TTC549 (cell line): ENCODE results near the gene LRMDA.
A peak's percentile ranks its signal among the peaks of the same experiment; 100 is the strongest.

Experiments
- FAIRE-seq: peaks from 2 replicates; lab custom pipeline; 2012; peaks lifted over from hg19 to GRCh38; lab: Jason Lieb, UNC

LRMDA gene

GRCh38 chr10:75402486-75403143, 28.8 kb upstream of the LRMDA start:
- FAIRE-seq, result peak; percentile 9

DNA sequence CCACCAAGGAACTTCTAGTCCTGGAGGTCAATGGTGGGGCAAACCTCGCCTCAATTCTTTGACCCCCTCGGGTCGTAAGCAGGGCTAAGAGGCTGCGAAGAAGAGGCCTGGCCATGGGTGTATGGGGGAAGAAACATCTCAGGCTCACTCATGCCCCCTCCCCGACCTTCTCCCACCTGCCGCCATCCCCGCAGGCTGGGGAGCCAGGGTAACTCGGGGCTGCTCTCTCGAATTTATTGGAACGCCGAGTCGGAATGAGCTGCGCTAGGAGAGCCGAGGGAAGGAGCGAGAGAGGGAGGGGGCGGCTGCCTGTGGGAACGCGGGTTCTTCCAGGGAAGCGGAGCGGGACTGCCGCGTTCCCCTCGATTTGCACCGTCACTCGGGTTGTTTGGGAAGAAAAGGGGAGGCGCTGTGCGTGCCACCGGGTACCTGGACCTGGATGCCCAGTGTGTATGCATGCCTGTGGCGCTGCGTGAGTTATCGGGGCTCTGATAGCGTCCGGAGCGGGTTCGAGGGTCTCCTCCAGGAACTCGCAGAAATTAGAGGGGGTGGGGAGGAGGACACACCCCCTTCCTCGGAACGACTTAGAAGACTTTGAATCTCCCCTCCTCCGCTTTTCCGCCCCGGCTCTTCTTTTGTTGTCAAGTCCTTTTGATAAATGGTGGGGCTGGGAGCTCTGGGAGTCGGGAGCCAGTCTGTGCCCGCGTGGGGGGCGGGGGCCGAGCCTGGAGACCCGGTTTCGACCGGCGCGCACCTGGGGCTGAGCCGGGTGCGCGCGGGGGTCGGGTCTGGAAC, 28.1 kb upstream of the LRMDA start:
- FAIRE-seq, result no peak

DNA sequence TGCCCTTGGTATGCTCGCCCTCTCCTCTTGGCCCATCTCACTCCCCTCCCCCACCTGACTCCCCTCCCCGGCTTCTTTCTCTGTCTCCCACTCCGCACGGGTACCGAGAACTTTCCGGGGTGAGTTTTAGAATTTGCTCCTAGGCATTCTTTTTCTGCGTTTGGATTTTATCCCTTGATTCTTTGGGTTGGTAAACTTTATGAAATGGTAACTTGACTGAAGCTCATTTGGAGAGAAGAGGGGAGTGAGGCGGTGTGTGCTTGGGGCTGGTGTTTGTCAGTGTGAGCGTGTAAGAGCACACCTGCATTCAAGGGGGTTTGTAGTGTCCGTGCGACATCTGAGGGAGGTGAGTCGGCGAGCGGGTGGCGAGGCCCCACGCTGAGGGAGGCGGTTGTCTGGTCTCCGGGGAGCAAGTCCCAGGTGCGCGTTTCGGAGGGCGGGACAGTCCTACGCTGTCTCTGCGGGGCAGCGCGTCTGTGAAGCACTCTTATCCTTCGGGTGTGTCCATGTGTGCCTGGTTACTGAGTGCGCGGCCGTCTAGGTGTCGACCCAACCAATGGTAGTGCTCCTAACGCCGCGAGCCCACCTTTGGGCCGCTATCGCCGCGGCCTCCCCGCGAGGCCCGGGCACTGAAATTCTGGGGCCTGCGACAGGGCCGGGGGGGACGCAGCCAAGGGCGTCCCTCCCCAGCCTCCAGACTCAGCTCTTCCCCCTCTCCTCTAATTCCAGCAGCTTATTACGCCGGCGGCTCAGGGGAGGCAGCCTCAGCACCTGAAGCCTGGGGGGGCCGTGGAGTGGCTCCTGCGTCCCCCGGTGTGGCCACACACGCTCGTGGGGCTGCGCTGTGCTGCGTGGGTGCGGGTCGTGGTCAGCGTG, 27.2 kb upstream of the LRMDA start:
- FAIRE-seq, result no peak

GRCh38 chr10:75404815-75405597, 26.4 kb upstream of the LRMDA start:
- FAIRE-seq, result no peak

GRCh38 chr10:75405598-75406461, 25.6 kb upstream of the LRMDA start:
- no peak for FAIRE-seq

- FAIRE-seq, result no peak
Measured at GRCh38 chr10:75406462-75407223, 24.8 kb upstream of the LRMDA start.

- no peak for FAIRE-seq
Measured at GRCh38 chr10:75407224-75407712, 24.2 kb upstream of the LRMDA start.

GRCh38 chr10:75407713-75408508, 23.5 kb upstream of the LRMDA start:
- FAIRE-seq, result no peak

DNA sequence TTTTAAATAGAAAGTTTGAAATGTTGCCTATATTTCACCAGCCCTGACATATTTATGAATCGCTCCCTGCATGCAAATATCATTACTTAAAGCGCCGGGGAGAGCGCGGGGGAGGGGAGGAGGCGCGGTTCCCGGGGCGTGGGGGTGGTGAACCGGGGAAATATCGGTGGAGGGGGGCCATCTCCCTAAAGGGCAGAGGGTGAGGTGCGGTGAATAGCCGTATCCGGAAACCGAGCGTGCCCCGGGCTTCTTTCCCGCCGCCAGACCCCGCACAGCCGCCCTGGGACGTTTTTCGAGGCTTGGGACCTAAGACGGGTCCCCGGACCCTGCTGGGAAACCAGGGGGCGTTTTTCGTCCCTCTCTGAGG, 22.9 kb upstream of the LRMDA start:
- FAIRE-seq, result no peak

DNA sequence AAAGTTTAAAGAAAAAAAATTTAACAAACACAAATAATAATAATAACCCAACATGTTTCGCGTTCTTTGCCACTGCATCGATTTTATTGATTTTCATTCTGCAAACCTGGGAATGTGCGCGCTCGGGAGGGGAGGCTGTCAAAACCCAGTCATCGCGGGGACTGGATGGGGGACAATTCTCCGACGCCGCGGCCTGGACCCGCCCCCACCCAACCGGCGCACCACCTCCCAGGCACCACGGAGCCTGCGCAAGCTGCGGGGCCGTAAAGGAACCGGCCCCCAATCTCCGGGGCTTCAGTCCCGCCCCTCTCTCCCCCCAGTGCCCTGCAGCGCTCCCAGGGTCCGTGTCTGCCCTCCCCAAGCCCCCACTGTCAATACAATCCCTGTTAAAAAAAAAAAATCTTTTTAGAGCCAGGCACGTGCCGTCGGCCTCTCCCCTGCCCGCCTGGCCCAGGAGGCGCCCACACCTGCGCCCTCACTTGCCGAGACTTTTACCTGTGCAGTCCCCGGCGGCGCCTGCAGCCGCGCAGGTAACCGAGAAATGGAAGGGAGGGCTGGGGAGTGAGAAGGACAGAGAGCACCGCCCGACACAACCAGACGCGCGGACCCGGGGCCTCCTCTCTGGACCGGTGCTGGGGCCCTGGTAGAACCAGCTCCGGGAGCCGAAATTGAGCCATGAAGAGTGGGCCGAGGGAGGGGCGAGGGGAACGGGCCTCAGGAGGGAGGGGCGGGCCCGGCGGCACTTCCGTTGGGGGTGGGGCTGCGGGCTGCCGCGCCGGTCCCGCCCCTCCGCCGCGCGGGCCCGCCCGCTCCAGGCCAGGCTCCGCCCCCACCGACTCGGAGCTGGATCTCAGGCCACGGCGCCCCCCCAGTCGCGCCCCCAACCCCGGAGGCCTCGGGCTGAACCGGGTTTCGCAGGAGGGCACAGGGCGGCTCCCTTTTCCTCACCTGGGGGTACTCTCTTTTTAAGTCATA, 22.2 kb upstream of the LRMDA start:
- no peak for FAIRE-seq

DNA sequence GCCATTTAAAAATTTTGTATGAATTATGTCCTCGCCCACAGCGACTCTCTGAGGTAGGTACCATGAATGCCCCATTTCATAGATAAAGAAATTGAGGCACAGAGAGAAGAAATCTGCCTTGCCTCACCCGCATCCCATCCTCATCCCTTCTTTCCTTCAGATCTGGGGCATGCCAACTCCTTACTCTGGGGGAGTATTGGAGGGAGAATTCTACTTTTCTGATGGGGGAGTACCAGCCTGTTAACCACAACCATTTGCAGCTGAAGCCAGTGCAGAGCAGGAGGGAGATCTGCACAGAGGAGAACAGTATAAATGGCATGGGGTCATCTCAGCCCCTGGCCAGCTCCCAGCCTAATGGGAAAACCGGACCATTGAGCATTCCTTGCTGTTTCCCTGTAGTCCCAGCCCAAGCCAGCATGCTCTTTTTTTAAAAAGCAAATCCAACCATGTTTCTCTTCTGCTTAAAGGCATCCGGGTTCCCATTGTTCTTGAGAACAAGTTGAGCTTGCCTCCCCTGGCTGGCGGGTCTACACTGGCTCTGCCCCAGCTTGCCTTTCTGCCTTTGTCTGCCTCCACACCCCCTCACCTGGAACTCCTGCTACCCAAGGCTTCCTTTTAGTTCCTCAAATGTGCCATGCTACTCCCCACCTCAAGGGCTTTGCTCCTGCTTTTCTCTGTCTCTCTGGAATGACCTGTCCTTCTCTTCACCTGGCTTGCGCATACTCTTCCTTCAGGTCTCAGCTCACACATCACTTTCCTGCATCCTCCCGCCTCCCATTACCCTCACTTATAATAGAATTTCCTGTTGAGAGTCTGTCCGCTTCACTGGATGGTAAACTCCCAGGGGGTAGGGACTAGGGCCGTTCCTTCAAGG, 21.1 kb upstream of the LRMDA start:
- FAIRE-seq, result no peak

- no peak for FAIRE-seq
Measured at GRCh38 chr10:75414527-75414926, 16.9 kb upstream of the LRMDA start.

DNA sequence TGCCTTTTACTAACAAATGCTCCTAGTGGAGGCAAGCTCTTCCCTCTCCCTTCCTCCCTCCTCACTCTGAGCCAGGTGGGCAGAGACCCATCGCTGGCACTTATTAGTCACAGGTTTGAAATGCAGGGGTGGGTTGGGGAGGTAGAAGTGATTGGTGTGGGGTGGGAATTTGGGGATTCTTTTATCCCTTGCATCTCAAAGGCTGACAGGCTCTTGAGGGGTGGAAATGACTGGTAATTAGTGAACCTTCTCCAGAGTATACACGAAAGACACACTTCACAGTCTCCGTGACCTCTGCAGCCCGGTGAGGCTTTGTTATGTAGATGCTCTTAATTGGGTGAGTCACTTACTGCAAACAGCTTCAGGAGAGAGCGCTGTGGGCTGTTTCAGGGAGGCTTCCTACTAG, 13.9 kb upstream of the LRMDA start:
- FAIRE-seq, result no peak

DNA sequence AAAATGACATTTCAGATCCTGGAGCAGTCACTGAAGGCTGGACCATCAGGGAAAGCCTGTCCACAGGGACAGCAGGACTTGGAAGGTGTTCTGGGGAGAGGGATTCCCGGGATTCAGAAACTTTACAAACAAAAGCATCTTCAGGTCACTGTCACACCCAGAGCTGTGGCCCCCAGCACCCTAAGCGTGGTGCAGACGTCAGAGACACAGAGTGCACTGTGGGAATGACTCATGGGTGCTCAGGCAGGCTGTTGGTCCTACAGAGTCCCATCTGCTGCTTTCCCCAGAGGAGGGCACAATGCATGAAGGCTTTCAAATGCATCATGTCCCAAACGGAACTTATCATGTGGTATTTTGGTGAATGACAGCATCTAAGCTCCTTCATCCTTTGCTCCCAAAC, 13.1 kb upstream of the LRMDA start:
- FAIRE-seq, result no peak

GRCh38 chr10:75418712-75419111, 12.7 kb upstream of the LRMDA start:
- no peak for FAIRE-seq

DNA sequence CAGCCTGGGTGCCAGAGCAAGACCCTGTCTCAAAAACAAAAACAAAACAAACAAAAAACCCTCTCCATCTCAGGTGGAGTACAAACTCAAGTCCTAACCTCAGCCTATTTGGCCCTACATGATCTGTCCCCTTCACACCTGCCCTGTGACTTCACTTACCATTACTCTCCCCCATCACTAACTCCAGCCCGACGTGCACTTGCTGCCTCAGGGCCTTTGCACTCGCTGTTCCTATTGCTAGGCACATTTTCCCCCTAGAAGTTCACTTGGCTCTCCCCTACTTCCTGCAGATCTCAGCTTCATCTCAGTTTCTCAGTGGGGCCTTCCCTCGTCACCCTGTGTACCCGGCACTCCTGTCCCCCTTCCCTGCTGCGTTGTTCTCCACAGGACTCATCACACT, 8.5 kb upstream of the LRMDA start:
- no peak for FAIRE-seq

- FAIRE-seq, result no peak
Measured at GRCh38 chr10:75424571-75424970, 6.9 kb upstream of the LRMDA start.
